CD14-positive monocyte (primary cell): ENCODE data around the gene GAL. TPM values are rescaled to one million over a fixed set of nuclear protein-coding genes. Genes with fewer than 3 reads are reported as not detected.
A peak's percentile ranks its signal among the peaks of the same experiment; 100 is the strongest.

Experiments
- DNase-seq, 3 donors: peaks; one replicate each; pipeline ENCODE4 v3.0.0-alpha.2; 2011 to 2022
- H2AFZ ChIP-seq: 2 replicates; pipeline ENCODE4 v1.6.0; 2012; ENCODE audit warnings: mild to moderate bottlenecking, low read depth, low read length, inconsistent platforms; ENCODE audit not compliant: insufficient read depth, poor library complexity, severe bottlenecking
- H3K27ac ChIP-seq, 2 donors: 1 replicate in 1 of 2; 2 replicates in 1 of 2; pipeline ENCODE4 v1.5.1; 2012 to 2013; ENCODE audit warnings: low read length in 2 of 2, control low read depth in 1 of 2, inconsistent platforms in 1 of 2, low read depth in 1 of 2, mild to moderate bottlenecking in 1 of 2
- H3K27me3 ChIP-seq, 2 donors: one replicate each; pipeline versions ENCODE4 v1.6.0 to v1.6.1; 2011 to 2013; ENCODE audit warnings: low read length in 2 of 2; ENCODE audit not compliant: control insufficient read depth in 2 of 2, insufficient read depth in 2 of 2
- H3K36me3 ChIP-seq, 2 donors: replicated peaks in 1 of 2; 1 replicate in 1 of 2; 2 replicates in 1 of 2; pipeline versions ENCODE4 v1.5.1 to v1.6.1; 2012 to 2013; ENCODE audit warnings: low read length in 2 of 2, control low read depth in 1 of 2, inconsistent platforms in 1 of 2, mild to moderate bottlenecking in 1 of 2; ENCODE audit not compliant: insufficient read depth in 2 of 2, control insufficient read depth in 1 of 2
- H3K4me1 ChIP-seq, 2 donors: 1 replicate in 1 of 2; 2 replicates in 1 of 2; pipeline versions ENCODE4 v1.5.1 to v1.6.1; 2012 to 2013; ENCODE audit warnings: low read length in 2 of 2, control low read depth in 1 of 2, inconsistent platforms in 1 of 2, mild to moderate bottlenecking in 1 of 2, moderate library complexity in 1 of 2; ENCODE audit not compliant: insufficient read depth in 2 of 2, control insufficient read depth in 1 of 2
- H3K4me2 ChIP-seq: replicated peaks from 2 replicates; pipeline ENCODE3; 2012; ENCODE audit warnings: low read length, moderate library complexity, mild to moderate bottlenecking; ENCODE audit not compliant: poor library complexity, severe bottlenecking; ENCODE audit errors: extremely low read depth
- H3K4me3 ChIP-seq, 3 experiments: fragments of 200-600 bp in 1 of 3; sonication (generic) in 1 of 3; replicated peaks in 1 of 3; 1 replicate in 2 of 3; 2 replicates in 1 of 3; pipeline ENCODE4 v1.5.1; 2011 to 2013; ENCODE audit warnings: low read length in 3 of 3, mild to moderate bottlenecking in 3 of 3, control low read depth in 2 of 3, low read depth in 2 of 3, inconsistent platforms in 1 of 3, moderate library complexity in 1 of 3
- H3K79me2 ChIP-seq: 2 replicates; pipeline ENCODE4 v1.6.0; 2012; ENCODE audit warnings: mild to moderate bottlenecking, control low read depth, inconsistent platforms, low read length, moderate library complexity; ENCODE audit not compliant: insufficient read depth
- H3K9ac ChIP-seq: 2 replicates; pipeline ENCODE4 v1.6.0; 2017; ENCODE audit warnings: low read length, mild to moderate bottlenecking; ENCODE audit not compliant: insufficient read depth, poor library complexity, severe bottlenecking
- H3K9me3 ChIP-seq, 2 donors: replicated peaks in 1 of 2; 1 replicate in 1 of 2; 2 replicates in 1 of 2; pipeline versions ENCODE4 v1.5.1 to v1.6.1; 2012 to 2013; ENCODE audit warnings: low read length in 2 of 2, control low read depth in 1 of 2; ENCODE audit not compliant: control insufficient read depth in 1 of 2, insufficient read depth in 1 of 2
- H4K20me1 ChIP-seq: 2 replicates; pipeline ENCODE4 v1.6.0; 2012; ENCODE audit warnings: mild to moderate bottlenecking, low read length, control low read depth, moderate library complexity; ENCODE audit not compliant: insufficient read depth
- H3K27ac Mint-ChIP-seq, 7 donors: one replicate each; pipeline ENCODE4 v1.8.0; 2020; ENCODE audit warnings: mild to moderate bottlenecking in 7 of 7, mixed read lengths in 7 of 7, moderate library complexity in 6 of 7, inconsistent platforms in 2 of 7
- H3K27me3 Mint-ChIP-seq, 3 donors: one replicate each; pipeline ENCODE4 v1.8.0; 2021 to 2022; ENCODE audit warnings: low read depth in 3 of 3, mild to moderate bottlenecking in 3 of 3, mixed read lengths in 3 of 3, moderate library complexity in 3 of 3, inconsistent platforms in 1 of 3
- H3K36me3 Mint-ChIP-seq, 2 donors: one replicate each; pipeline ENCODE4 v1.8.0; 2020; ENCODE audit warnings: mixed read lengths in 2 of 2, inconsistent platforms in 1 of 2, mild to moderate bottlenecking in 1 of 2
- H3K4me1 Mint-ChIP-seq: one replicate; pipeline ENCODE4 v1.8.0; 2020; ENCODE audit warnings: mild to moderate bottlenecking, mixed read lengths
- H3K4me3 Mint-ChIP-seq, 2 donors: one replicate each; pipeline ENCODE4 v1.8.0; 2020; ENCODE audit warnings: mild to moderate bottlenecking in 2 of 2, mixed read lengths in 2 of 2, moderate library complexity in 1 of 2
- H3K9me3 Mint-ChIP-seq, 7 donors: one replicate each; pipeline ENCODE4 v1.8.0; 2020 to 2022; ENCODE audit warnings: mixed read lengths in 7 of 7, mild to moderate bottlenecking in 6 of 7, moderate library complexity in 6 of 7, inconsistent platforms in 2 of 7
- WGBS: methylation state at CpG from one replicate; pipeline ENCODE4 v1.1.5; 2013; ENCODE audit warnings: missing lambda C conversion rate; ENCODE audit not compliant: insufficient coverage; 5-methylcytosine and 5-hydroxymethylcytosine counted together
- intact Hi-C, 2 donors: fragments of 100-400 bp; cut with micrococcal nuclease; formaldehyde crosslinking; loops; one replicate each; pipeline versions ENCODE4 v1.15.0 to v1.15.1; 2023
- polyA plus RNA-seq, 3 donors: library from polyadenylated mRNA; depleted of rRNA in 1 of 3; unstranded in 2 of 3; stranded (reverse) in 1 of 3; fragments of 300-500 nt in 2 of 3; fragments of >200 nt in 1 of 3; fragmentation: Illumina TruSeq in 2 of 3; gene quantifications; 1 replicate in 2 of 3; 2 replicates in 1 of 3; pipeline ENCODE4 v1.2.3, GENCODE V29; 2012 to 2021
- TF ChIP-seq, protein P1 (sequence below): fragments of 200-600 bp; IDR thresholded peaks from one replicate; pipeline ENCODE4 v1.8.0; 2022; ENCODE audit warnings: antibody characterized with exemption, mild to moderate bottlenecking

The GAL gene
- polyA plus RNA-seq, 3 donors, result not detected

DNA sequence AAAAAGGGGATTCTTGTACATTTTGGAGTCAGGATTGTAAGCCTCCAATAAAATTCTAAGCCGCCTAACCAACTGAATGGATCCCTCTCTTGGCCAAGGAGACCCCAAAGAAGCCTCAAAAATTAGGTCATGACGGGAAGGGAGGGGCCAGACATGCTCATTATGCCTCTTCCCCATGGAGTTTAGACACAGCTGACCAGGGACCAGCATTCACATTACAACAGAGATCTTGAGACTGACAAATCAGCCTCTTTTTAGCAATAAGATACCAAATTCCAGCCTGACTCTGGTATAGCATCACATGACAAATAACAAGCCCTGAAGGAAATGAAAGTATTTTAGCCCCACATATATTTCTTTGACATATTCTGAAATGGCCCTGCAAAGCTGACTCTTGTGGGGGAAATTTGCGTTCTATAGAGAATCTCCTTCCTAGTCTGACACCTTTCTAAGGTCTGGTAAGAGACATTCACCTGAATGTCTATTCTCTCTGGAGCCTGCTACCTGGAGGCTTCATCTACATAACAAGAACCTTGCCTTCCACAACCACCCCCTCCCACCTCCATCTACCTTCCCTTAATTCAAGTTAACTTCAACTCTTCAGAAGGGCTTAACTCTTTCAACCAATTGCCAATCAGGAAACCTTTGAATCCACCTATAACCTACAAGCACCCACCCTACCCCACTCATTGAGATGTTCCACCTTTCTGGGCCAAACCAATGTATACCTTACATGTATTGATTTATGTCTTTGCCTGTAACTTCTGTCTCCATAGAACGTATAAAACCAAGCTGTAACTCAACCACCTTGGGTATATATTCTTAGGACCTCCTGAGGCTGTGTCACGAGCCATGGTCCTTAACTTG, 10.3 kb downstream of the GAL start:
- H3K27ac Mint-ChIP-seq, result no peak overlapping the region

DNA sequence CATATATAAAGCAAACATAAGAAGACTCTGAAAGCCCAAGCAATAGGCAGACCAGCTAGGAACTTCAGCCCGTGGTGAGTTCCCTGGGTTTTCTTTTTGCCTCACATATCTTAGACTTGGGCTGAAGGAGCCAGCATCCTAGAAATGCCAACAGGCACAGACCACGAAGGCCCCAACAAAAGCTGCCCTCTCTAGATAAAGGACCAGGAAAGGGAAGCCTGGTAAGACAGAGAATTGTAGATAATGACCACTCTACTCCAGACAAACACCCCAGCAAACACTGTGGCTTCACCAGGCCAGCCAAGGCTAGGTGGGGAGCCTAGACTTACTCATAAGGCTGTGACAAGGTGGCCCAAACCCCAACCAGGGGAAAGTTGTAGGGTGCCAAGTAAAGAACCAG, 11.2 kb downstream of the GAL start:
- intact Hi-C loops, result no loop called here
- no peak overlapping the region for H3K4me3 Mint-ChIP-seq
- H3K9me3 ChIP-seq, result peaks cover 5 to 9% of the 10 kb centered on the region in 2 donors
- no peaks in the 10 kb centered on the region for H3K36me3 ChIP-seq
- DNase-seq, result no peak
- no peaks in the 10 kb centered on the region for H4K20me1 ChIP-seq
- TF ChIP-seq, protein P1, sequence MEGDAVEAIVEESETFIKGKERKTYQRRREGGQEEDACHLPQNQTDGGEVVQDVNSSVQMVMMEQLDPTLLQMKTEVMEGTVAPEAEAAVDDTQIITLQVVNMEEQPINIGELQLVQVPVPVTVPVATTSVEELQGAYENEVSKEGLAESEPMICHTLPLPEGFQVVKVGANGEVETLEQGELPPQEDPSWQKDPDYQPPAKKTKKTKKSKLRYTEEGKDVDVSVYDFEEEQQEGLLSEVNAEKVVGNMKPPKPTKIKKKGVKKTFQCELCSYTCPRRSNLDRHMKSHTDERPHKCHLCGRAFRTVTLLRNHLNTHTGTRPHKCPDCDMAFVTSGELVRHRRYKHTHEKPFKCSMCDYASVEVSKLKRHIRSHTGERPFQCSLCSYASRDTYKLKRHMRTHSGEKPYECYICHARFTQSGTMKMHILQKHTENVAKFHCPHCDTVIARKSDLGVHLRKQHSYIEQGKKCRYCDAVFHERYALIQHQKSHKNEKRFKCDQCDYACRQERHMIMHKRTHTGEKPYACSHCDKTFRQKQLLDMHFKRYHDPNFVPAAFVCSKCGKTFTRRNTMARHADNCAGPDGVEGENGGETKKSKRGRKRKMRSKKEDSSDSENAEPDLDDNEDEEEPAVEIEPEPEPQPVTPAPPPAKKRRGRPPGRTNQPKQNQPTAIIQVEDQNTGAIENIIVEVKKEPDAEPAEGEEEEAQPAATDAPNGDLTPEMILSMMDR, result no peak
- peaks cover 0 to 5% of the 10 kb centered on the region in 2 donors for H3K27me3 ChIP-seq
- no peak overlapping the region for H3K4me3 ChIP-seq
- H3K27ac ChIP-seq, result no peak overlapping the region
- peak overlapping the region in 1 of 7 donors; percentile 55 for H3K27ac Mint-ChIP-seq
- peaks cover 14 to 18% (median 16%) of the 10 kb centered on the region in 3 donors for H3K27me3 Mint-ChIP-seq
- no peaks in the 10 kb centered on the region for H3K4me1 ChIP-seq
- no peaks in the 10 kb centered on the region for H3K36me3 Mint-ChIP-seq
- H3K4me2 ChIP-seq, result no peak overlapping the region
- H3K9me3 Mint-ChIP-seq, result peaks cover 4 to 28% (median 24%) of the 10 kb centered on the region in 7 donors
- H3K9ac ChIP-seq, result no peak overlapping the region
- H2AFZ ChIP-seq, result no peak overlapping the region
- H3K79me2 ChIP-seq, result no peaks in the 10 kb centered on the region
- no CpG with 5 or more reads among the region's 2 CpGs for WGBS
- H3K4me1 Mint-ChIP-seq, result no peaks in the 10 kb centered on the region

More for the DNA sequence above, 10.3 kb downstream of the GAL start:
- Histone ChIP-seq H3K36me3 (no peaks in the 10 kb centered on the region), H3K79me2 (no peaks in the 10 kb centered on the region), H3K4me2 (no peak overlapping the region), H3K27ac (no peak overlapping the region), H3K4me3 (no peak overlapping the region), H3K27me3 (peaks cover 0 to 11% of the 10 kb centered on the region in 2 donors), H4K20me1 (no peaks in the 10 kb centered on the region), H2AFZ (no peak overlapping the region), H3K9me3 (peaks cover 5 to 9% of the 10 kb centered on the region in 2 donors), H3K9ac (no peak overlapping the region), H3K4me1 (no peaks in the 10 kb centered on the region)
- Mint-ChIP-seq H3K27me3 (peaks cover 20 to 23% (median 21%) of the 10 kb centered on the region in 3 donors), H3K4me1 (no peaks in the 10 kb centered on the region), H3K9me3 (peaks cover 2 to 26% (median 21%) of the 10 kb centered on the region in 7 donors), H3K36me3 (no peaks in the 10 kb centered on the region), H3K4me3 (no peak overlapping the region)
- WGBS, result 100% methylated on average over 1 of the region's 5 CpGs
- TF ChIP-seq, protein P1, result no peak
- no peak for DNase-seq
- intact Hi-C loops, result no loop called here
